H9 (cell line): ENCODE measurements around the gene DAZAP1. TPM values are rescaled to one million over a fixed set of nuclear protein-coding genes. Genes with fewer than 3 reads are reported as not detected.

ENCODE experiments used
- DNase-seq: peaks from one replicate; pipeline ENCODE4 v3.0.0-alpha.2; 2017
- H2AFZ ChIP-seq: one replicate; pipeline ENCODE4 v1.6.1; 2013; ENCODE audit warnings: mild to moderate bottlenecking, low read length, control low read depth, moderate library complexity
- H2AK5ac ChIP-seq: 2 replicates; pipeline ENCODE4 v1.6.1; 2013; ENCODE audit warnings: low read length, control low read depth, mixed read lengths; ENCODE audit not compliant: insufficient read length
- H2BK120ac ChIP-seq: one replicate; pipeline ENCODE4 v1.6.1; 2013; ENCODE audit warnings: low read depth, mild to moderate bottlenecking, low read length, control low read depth, inconsistent platforms; ENCODE audit not compliant: poor library complexity, severe bottlenecking
- H2BK12ac ChIP-seq: 2 replicates; pipeline ENCODE4 v1.6.1; 2013; ENCODE audit warnings: low read length, control low read depth, mixed read lengths, low read depth; ENCODE audit not compliant: insufficient read length
- H2BK15ac ChIP-seq: 2 replicates; pipeline ENCODE4 v1.6.1; 2013; ENCODE audit warnings: low read depth, low read length, control low read depth
- H2BK20ac ChIP-seq: one replicate; pipeline ENCODE4 v1.6.1; 2013; ENCODE audit warnings: low read depth, mild to moderate bottlenecking, low read length, control low read depth, inconsistent platforms; ENCODE audit not compliant: poor library complexity, severe bottlenecking
- H2BK5ac ChIP-seq: 2 replicates; pipeline ENCODE4 v1.6.1; 2013; ENCODE audit warnings: low read length, control low read depth, mixed read lengths; ENCODE audit not compliant: insufficient read length
- H3K14ac ChIP-seq: 2 replicates; pipeline ENCODE4 v1.6.1; 2013; ENCODE audit warnings: low read length, control low read depth; ENCODE audit not compliant: insufficient read depth
- H3K18ac ChIP-seq: 2 replicates; pipeline ENCODE4 v1.6.1; 2013; ENCODE audit warnings: low read depth, mild to moderate bottlenecking, mixed read lengths, low read length, control low read depth; ENCODE audit not compliant: insufficient read length
- H3K23ac ChIP-seq: 2 replicates; pipeline ENCODE4 v1.6.1; 2013; ENCODE audit warnings: low read length, control low read depth, mixed read lengths, low read depth; ENCODE audit not compliant: insufficient read length
- H3K23me2 ChIP-seq: 2 replicates; pipeline ENCODE4 v1.6.1; 2013; ENCODE audit warnings: low read depth, mild to moderate bottlenecking, mixed read lengths, low read length, control low read depth; ENCODE audit not compliant: insufficient read length, poor library complexity, severe bottlenecking
- H3K27ac ChIP-seq: 2 replicates; pipeline ENCODE4 v1.5.1; 2013; ENCODE audit warnings: low read length, control low read depth, mixed read lengths, low read depth; ENCODE audit not compliant: insufficient read length
- H3K27me3 ChIP-seq: 2 replicates; pipeline ENCODE4 v1.6.1; 2013; ENCODE audit warnings: low read length, control low read depth, inconsistent platforms; ENCODE audit not compliant: insufficient read depth
- H3K4ac ChIP-seq: 2 replicates; pipeline ENCODE4 v1.6.1; 2013; ENCODE audit warnings: low read depth, mild to moderate bottlenecking, control low read depth, inconsistent platforms, low read length, moderate library complexity
- H3K4me1 ChIP-seq: 2 replicates; pipeline ENCODE4 v1.6.1; 2013; ENCODE audit warnings: low read length, control low read depth, inconsistent platforms; ENCODE audit not compliant: insufficient read depth
- H3K4me2 ChIP-seq: 2 replicates; pipeline ENCODE4 v1.6.1; 2013; ENCODE audit warnings: low read length, control low read depth, mixed read lengths; ENCODE audit not compliant: insufficient read length, insufficient read depth
- H3K56ac ChIP-seq: 2 replicates; pipeline ENCODE4 v1.6.1; 2013; ENCODE audit warnings: low read depth, mild to moderate bottlenecking, mixed read lengths, low read length, control low read depth; ENCODE audit not compliant: insufficient read length
- H3K79me1 ChIP-seq: 2 replicates; pipeline ENCODE4 v1.6.1; 2013; ENCODE audit warnings: low read depth, mild to moderate bottlenecking, moderate library complexity, low read length, control low read depth, inconsistent platforms; ENCODE audit not compliant: insufficient read depth, poor library complexity, severe bottlenecking
- H3K79me2 ChIP-seq: 2 replicates; pipeline ENCODE4 v1.6.1; 2013; ENCODE audit warnings: low read length, control low read depth, inconsistent platforms; ENCODE audit not compliant: insufficient read depth
- H3K9ac ChIP-seq: 2 replicates; pipeline ENCODE4 v1.6.1; 2013; ENCODE audit warnings: low read length, control low read depth, mixed read lengths; ENCODE audit not compliant: insufficient read length; ENCODE audit errors: extremely low read depth
- H3K9me3 ChIP-seq: one replicate; pipeline ENCODE4 v1.6.1; 2013; ENCODE audit warnings: low read depth, low read length, inconsistent platforms; ENCODE audit not compliant: control insufficient read depth
- H3T11ph ChIP-seq: one replicate; pipeline ENCODE4 v1.6.1; 2013; ENCODE audit warnings: mild to moderate bottlenecking, low read length, control low read depth, inconsistent platforms
- H4K20me1 ChIP-seq: one replicate; pipeline ENCODE4 v1.6.1; 2013; ENCODE audit not compliant: control insufficient read depth, insufficient read length, insufficient read depth
- H4K5ac ChIP-seq: 2 replicates; pipeline ENCODE4 v1.6.1; 2013; ENCODE audit warnings: low read depth, mild to moderate bottlenecking, mixed read lengths, low read length, control low read depth; ENCODE audit not compliant: insufficient read length
- H4K8ac ChIP-seq: replicated peaks from 2 replicates; pipeline ENCODE4 v1.6.1; 2013; ENCODE audit warnings: low read length, control low read depth, mixed read lengths, low read depth; ENCODE audit not compliant: insufficient read length
- H4K91ac ChIP-seq: 2 replicates; pipeline ENCODE4 v1.6.1; 2013; ENCODE audit warnings: low read depth, mild to moderate bottlenecking, moderate library complexity, mixed read lengths, low read length, control low read depth; ENCODE audit not compliant: insufficient read length
- H3K27ac Mint-ChIP-seq, 3 experiments: 2 replicates in 2 of 3; 3 replicates in 1 of 3; pipeline ENCODE4 v1.8.0; 2020 to 2021; ENCODE audit warnings: mixed read lengths in 3 of 3, mild to moderate bottlenecking in 1 of 3, moderate library complexity in 1 of 3
- H3K27me3 Mint-ChIP-seq: 2 replicates; pipeline ENCODE4 v1.8.0; 2021; ENCODE audit warnings: low read depth, mild to moderate bottlenecking, moderate library complexity, mixed read lengths
- H3K36me3 Mint-ChIP-seq, 3 experiments: 2 replicates in 2 of 3; 3 replicates in 1 of 3; pipeline ENCODE4 v1.8.0; 2020 to 2021; ENCODE audit warnings: low read depth in 3 of 3, mixed read lengths in 3 of 3; ENCODE audit not compliant: insufficient read depth in 1 of 3
- H3K4me1 Mint-ChIP-seq, 2 experiments: 2 replicates each; pipeline ENCODE4 v1.8.0; 2020; ENCODE audit warnings: mixed read lengths in 2 of 2
- H3K4me3 Mint-ChIP-seq, 2 experiments: 2 replicates in 1 of 2; 3 replicates in 1 of 2; pipeline ENCODE4 v1.8.0; 2020 to 2021; ENCODE audit warnings: mild to moderate bottlenecking in 2 of 2, mixed read lengths in 2 of 2, moderate library complexity in 1 of 2
- H3K9me3 Mint-ChIP-seq, 2 experiments: 2 replicates in 1 of 2; 3 replicates in 1 of 2; pipeline ENCODE4 v1.8.0; 2020; ENCODE audit warnings: mild to moderate bottlenecking in 2 of 2, mixed read lengths in 2 of 2, moderate library complexity in 1 of 2
- CTCF ChIP-seq: fragments of 200-600 bp; sonication (generic); conservative IDR thresholded peaks from 3 replicates; pipeline ENCODE4 v1.8.0; 2021; ENCODE audit warnings: antibody characterized with exemption, mild to moderate bottlenecking
- WGBS: extraction: QIAGEN DNeasy Blood & Tissue Kit; methylation state at CpG from one replicate; pipeline ENCODE4 v1.1.7; 2013; ENCODE audit warnings: missing lambda C conversion rate, low lambda C conversion rate, mixed read lengths; ENCODE audit not compliant: insufficient read length; ENCODE audit errors: extremely low coverage; 5-methylcytosine and 5-hydroxymethylcytosine counted together
- total RNA-seq: library from RNA; stranded (reverse); gene quantifications from 2 replicates; pipeline ENCODE4 v1.2.1, GENCODE V29; 2021

DAZAP1 gene
- total RNA-seq, 1 experiment from 2014 or later = 265 TPM

DNA sequence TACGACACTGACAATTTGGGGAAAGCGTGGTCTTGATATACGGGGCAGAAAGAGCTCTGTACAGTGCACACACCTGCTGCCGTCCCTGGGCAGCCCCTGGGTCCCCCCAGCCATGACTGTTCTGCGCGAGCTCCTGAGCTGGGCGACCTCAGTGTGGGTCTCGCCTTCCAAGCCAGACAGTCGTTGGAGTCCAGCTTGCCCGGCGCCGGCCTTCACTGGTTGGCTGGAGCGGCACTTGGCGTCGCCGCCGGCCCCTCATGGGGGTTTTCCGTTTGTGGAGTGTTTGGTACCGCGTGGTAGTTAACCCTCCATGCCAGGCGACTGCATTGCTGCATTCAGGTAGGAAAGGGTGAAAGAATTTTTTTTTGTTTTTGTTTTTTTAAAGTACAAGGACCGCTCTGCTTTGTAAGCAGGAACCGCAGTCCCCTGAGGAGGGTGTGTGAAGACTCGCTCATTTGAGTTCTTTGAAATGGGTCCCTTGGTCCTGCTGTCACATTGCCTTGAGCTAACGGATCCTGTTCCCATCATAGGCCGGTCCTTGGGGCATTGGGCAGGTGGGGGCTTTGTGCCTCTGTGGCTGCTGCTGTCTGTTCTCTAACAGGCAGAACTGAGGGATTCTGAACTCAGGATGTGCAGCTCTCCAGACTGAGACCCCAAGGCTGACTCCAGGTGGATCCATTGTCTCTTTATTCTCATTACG lies 20.0 kb downstream of the DAZAP1 start:
- Mint-ChIP-seq H3K4me3 (no peak overlapping the region), H3K9me3 (no peaks in the 10 kb centered on the region), H3K36me3 (peaks cover 20 to 83% (median 64%) of the 10 kb centered on the region in 3 experiments; a peak in 6 of 7 replicates), H3K27ac (0 out of 7 replicates have a peak overlapping the region, but pooled peaks of 1 of the 3 experiments have one; percentile 51), H3K4me1 (peaks cover 0 to 18% of the 10 kb centered on the region in 2 experiments; a peak in 2 of 4 replicates), H3K27me3 (no peaks in the 10 kb centered on the region)
- Histone ChIP-seq H4K5ac (no peak overlapping the region), H3K27ac (no peak overlapping the region), H2BK15ac (no peak overlapping the region), H2AFZ (no peak overlapping the region), H3K56ac (no peak overlapping the region), H2BK120ac (no peak overlapping the region), H4K20me1 (no peaks in the 10 kb centered on the region), H3K27me3 (no peaks in the 10 kb centered on the region), H3K79me2 (no peaks in the 10 kb centered on the region; the same call in 1 of the 2 replicates), H2BK20ac (no peak overlapping the region), H3K14ac (no peak overlapping the region), H3K9me3 (no peaks in the 10 kb centered on the region), H3K9ac (no peak overlapping the region), H3T11ph (no peak overlapping the region), H2AK5ac (no peak overlapping the region), H4K91ac (no peak overlapping the region), H3K4me1 (no peaks in the 10 kb centered on the region), H2BK12ac (no peak overlapping the region), H3K4ac (no peak overlapping the region), H3K4me2 (no peak overlapping the region), H3K79me1 (peaks cover 1% of the 10 kb centered on the region), H2BK5ac (no peak overlapping the region), H4K8ac (no peak overlapping the region), H3K23ac (no peak overlapping the region), H3K18ac (no peak overlapping the region), H3K23me2 (peaks cover 6% of the 10 kb centered on the region)
- no peak for TF ChIP-seq CTCF
- DNase-seq = no peak
- WGBS = no CpG with 5 or more reads among the region's 27 CpGs
